Esophagus muscularis mucosa (tissue), 4 donors: ENCODE data around the gene WEE1.

Experiments
- EP300 ChIP-seq: sonication (generic); formaldehyde crosslinking; IDR thresholded peaks from one replicate; pipeline ENCODE4 v1.6.1; 2017; ENCODE audit warnings: antibody characterized with exemption
- POLR2A ChIP-seq: fragments of 450-650 bp; IDR thresholded peaks from one replicate; pipeline ENCODE4 v1.6.1; 2017; ENCODE audit warnings: antibody characterized with exemption, moderate library complexity, mild to moderate bottlenecking, low read depth
- TF ChIP-seq, protein P1 (sequence below), 3 experiments: fragments of 200-600 bp in 2 of 3; fragments of 450-650 bp in 1 of 3; sonication (generic) in 2 of 3; IDR thresholded peaks; one replicate each; pipeline ENCODE4 v1.5.1; 2017 to 2019; ENCODE audit warnings: antibody characterized with exemption in 3 of 3, mild to moderate bottlenecking in 2 of 3, moderate library complexity in 1 of 3

GRCh38 chr11:9601037-9601875 lies 27.8 kb downstream of the WEE1 start:
- no peak for TF ChIP-seq POLR2A
- TF ChIP-seq, protein P1, sequence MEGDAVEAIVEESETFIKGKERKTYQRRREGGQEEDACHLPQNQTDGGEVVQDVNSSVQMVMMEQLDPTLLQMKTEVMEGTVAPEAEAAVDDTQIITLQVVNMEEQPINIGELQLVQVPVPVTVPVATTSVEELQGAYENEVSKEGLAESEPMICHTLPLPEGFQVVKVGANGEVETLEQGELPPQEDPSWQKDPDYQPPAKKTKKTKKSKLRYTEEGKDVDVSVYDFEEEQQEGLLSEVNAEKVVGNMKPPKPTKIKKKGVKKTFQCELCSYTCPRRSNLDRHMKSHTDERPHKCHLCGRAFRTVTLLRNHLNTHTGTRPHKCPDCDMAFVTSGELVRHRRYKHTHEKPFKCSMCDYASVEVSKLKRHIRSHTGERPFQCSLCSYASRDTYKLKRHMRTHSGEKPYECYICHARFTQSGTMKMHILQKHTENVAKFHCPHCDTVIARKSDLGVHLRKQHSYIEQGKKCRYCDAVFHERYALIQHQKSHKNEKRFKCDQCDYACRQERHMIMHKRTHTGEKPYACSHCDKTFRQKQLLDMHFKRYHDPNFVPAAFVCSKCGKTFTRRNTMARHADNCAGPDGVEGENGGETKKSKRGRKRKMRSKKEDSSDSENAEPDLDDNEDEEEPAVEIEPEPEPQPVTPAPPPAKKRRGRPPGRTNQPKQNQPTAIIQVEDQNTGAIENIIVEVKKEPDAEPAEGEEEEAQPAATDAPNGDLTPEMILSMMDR (IDR thresholded peaks at IDR 0.05), result no peak
- TF ChIP-seq EP300, result no peak
